ENCODE results near the gene SSTR1. TPM values are rescaled to one million over a fixed set of nuclear protein-coding genes. Genes with fewer than 3 reads are reported as not detected.

Gene SSTR1
- total RNA-seq, 1 donor from 2014 or later, result not detected

DNA sequence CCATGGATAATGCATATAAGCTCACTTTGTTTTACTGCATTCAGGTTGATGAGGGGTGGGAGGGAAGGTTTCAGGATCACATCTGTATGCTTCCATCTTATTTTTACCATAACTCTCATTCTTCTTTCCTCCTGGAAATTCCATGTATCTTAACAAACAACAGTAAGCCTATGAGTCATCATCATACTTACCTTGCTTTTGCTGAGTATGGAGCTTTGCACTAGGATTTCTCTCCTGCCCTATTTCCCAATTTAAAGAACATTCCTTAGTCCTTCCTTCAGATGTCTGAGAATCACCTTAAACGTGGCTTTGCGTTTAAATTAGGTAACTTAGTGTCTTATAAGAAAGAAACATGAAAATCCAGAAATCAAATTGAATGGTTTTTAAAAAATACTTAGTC is 49.8 kb downstream of the SSTR1 start:
- Histone ChIP-seq H4K20me1 (ENCODE audit: insufficient read depth, low read length) (no peaks in the 10 kb centered on the region), H3K27ac (ENCODE audit: low read depth, low read length) (no peak overlapping the region), H3K79me2 (ENCODE audit: insufficient read depth, low read length) (no peaks in the 10 kb centered on the region), H3K9me3 (ENCODE audit: insufficient read depth, low read depth, low read length) (peaks cover 3% of the 10 kb centered on the region), H3K4me2 (ENCODE audit: low read length) (no peak overlapping the region), H3K4me3 (ENCODE audit: insufficient read depth, low read depth, low read length) (no peak overlapping the region), H3K9ac (ENCODE audit: low read length) (no peak overlapping the region), H3K36me3 (ENCODE audit: insufficient read depth, low read length) (no peaks in the 10 kb centered on the region), H3K27me3 (ENCODE audit: insufficient read depth, low read length) (peaks cover 13% of the 10 kb centered on the region), H2AFZ (ENCODE audit: low read depth, low read length) (no peak overlapping the region), H3K4me1 (ENCODE audit: insufficient read depth, low read length) (peaks cover 5% of the 10 kb centered on the region)
- DNase-seq (ENCODE audit: low read depth) (no peak), FAIRE-seq (no peak)
- Mint-ChIP-seq H3K27ac (ENCODE audit: unreplicated experiment) (no peak overlapping the region), H3K27me3 (ENCODE audit: low read depth, unreplicated experiment) (peaks cover 31% of the 10 kb centered on the region), H3K9me3 (ENCODE audit: unreplicated experiment) (peaks cover 9% of the 10 kb centered on the region), H3K36me3 (ENCODE audit: low read depth, unreplicated experiment) (no peaks in the 10 kb centered on the region), H3K4me1 (ENCODE audit: low read depth, unreplicated experiment) (peaks cover 7% of the 10 kb centered on the region), H3K4me3 (ENCODE audit: unreplicated experiment) (no peak overlapping the region)
- TF ChIP-seq, protein P1, sequence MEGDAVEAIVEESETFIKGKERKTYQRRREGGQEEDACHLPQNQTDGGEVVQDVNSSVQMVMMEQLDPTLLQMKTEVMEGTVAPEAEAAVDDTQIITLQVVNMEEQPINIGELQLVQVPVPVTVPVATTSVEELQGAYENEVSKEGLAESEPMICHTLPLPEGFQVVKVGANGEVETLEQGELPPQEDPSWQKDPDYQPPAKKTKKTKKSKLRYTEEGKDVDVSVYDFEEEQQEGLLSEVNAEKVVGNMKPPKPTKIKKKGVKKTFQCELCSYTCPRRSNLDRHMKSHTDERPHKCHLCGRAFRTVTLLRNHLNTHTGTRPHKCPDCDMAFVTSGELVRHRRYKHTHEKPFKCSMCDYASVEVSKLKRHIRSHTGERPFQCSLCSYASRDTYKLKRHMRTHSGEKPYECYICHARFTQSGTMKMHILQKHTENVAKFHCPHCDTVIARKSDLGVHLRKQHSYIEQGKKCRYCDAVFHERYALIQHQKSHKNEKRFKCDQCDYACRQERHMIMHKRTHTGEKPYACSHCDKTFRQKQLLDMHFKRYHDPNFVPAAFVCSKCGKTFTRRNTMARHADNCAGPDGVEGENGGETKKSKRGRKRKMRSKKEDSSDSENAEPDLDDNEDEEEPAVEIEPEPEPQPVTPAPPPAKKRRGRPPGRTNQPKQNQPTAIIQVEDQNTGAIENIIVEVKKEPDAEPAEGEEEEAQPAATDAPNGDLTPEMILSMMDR (IDR thresholded peaks at IDR 0.05; ENCODE audit: insufficient read depth, low read depth, low read length), result no peak
- no peak for TF ChIP-seq EZH2 (IDR thresholded peaks at IDR 0.05; ENCODE audit: insufficient read depth, low read length)

DNA sequence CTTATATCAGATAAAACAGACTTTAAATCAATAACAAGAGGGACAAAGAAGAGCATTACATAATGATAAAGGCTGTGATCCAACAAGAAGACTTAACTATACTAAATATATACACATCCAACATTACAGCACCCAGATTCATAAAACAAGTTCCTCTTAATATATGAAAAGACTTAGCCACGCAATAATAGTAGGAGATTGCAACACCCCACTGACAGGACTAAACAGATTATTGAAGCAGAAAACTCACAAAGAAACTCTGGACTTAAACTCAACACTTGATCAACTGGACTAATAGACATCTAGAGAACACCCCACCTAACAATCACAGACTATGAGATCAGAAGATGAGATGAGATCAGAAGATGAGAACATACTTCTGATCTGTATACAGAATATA is 53.9 kb downstream of the SSTR1 start:
- no peak overlapping the region for H3K27ac Mint-ChIP-seq (ENCODE audit: unreplicated experiment)
- peaks cover 3% of the 10 kb centered on the region for H3K27me3 Mint-ChIP-seq (ENCODE audit: low read depth, unreplicated experiment)
- H3K27me3 ChIP-seq (ENCODE audit: insufficient read depth, low read length), result no peaks in the 10 kb centered on the region
- TF ChIP-seq, protein P1 (IDR thresholded peaks at IDR 0.05; ENCODE audit: insufficient read depth, low read depth, low read length), result no peak
- TF ChIP-seq EZH2 (IDR thresholded peaks at IDR 0.05; ENCODE audit: insufficient read depth, low read length), result no peak
- no peak overlapping the region for H2AFZ ChIP-seq (ENCODE audit: low read depth, low read length)
- no peaks in the 10 kb centered on the region for H3K36me3 ChIP-seq (ENCODE audit: insufficient read depth, low read length)
- H3K36me3 Mint-ChIP-seq (ENCODE audit: low read depth, unreplicated experiment), result no peaks in the 10 kb centered on the region
- no peaks in the 10 kb centered on the region for H3K4me1 ChIP-seq (ENCODE audit: insufficient read depth, low read length)
- H3K4me2 ChIP-seq (ENCODE audit: low read length), result no peak overlapping the region
- no peak overlapping the region for H3K4me3 ChIP-seq (ENCODE audit: insufficient read depth, low read depth, low read length)
- H4K20me1 ChIP-seq (ENCODE audit: insufficient read depth, low read length), result no peaks in the 10 kb centered on the region
- peaks cover 3% of the 10 kb centered on the region for H3K9me3 ChIP-seq (ENCODE audit: insufficient read depth, low read depth, low read length)
- FAIRE-seq, result no peak
- H3K79me2 ChIP-seq (ENCODE audit: insufficient read depth, low read length), result no peaks in the 10 kb centered on the region
- peaks cover 10% of the 10 kb centered on the region for H3K9me3 Mint-ChIP-seq (ENCODE audit: unreplicated experiment)
- peaks cover 7% of the 10 kb centered on the region for H3K4me1 Mint-ChIP-seq (ENCODE audit: low read depth, unreplicated experiment)
- H3K27ac ChIP-seq (ENCODE audit: low read depth, low read length), result no peak overlapping the region
- H3K9ac ChIP-seq (ENCODE audit: low read length), result no peak overlapping the region
- no peak overlapping the region for H3K4me3 Mint-ChIP-seq (ENCODE audit: unreplicated experiment)
- DNase-seq (ENCODE audit: low read depth), result no peak

Other genes starting within 250 kb of the SSTR1 start
- gene CLEC14A, start 48.2 kb downstream of the SSTR1 start, total RNA-seq, result not detected in 2 replicates

Data from astrocyte (in vitro differentiated cells and primary cell).